Measurements from ENCODE around the gene ARHGAP15.

Gene ARHGAP15

DNA sequence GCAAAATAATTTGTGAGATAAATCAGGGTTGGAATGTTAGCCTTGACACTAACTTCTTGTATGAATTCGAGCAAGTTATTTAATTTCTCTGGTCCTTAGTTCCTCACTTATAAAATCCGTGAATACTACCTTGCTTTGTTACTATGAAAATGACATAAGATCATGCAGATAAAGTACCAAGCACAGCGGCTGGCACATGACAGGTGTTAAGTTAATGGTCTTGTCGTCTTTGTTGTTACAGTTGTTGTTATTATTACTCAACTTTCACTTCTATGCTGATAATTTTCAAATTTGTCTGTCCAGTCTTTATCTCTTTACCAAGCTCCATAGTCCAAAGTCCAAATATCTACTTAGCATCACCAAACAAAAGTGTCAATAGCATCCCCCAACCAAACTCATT is 482.1 kb downstream of the ARHGAP15 start:
- TF ChIP-seq SUZ12 (IDR thresholded peaks at IDR 0.05; ENCODE audit: extremely low read depth, insufficient read depth, insufficient read length) = no peak
- TF ChIP-seq ZNF274 (IDR thresholded peaks at IDR 0.05; ENCODE audit: low read depth, low read length) = no peak
- no peak for TF ChIP-seq YY1 (IDR thresholded peaks at IDR 0.05; ENCODE audit: insufficient read depth, insufficient read length)
- H3K27me3 ChIP-seq (ENCODE audit: insufficient read depth, insufficient read length) = no peaks in the 10 kb centered on the region
- no peak overlapping the region for H3K4me3 ChIP-seq (ENCODE audit: insufficient read length, low read depth)
- H3K9me3 ChIP-seq (ENCODE audit: insufficient read depth, low read length) = no peaks in the 10 kb centered on the region
- no peak overlapping the region for H3K9ac ChIP-seq (ENCODE audit: insufficient read length, low read depth)
- H3K4me1 ChIP-seq (ENCODE audit: insufficient read depth, insufficient read length) = no peaks in the 10 kb centered on the region
- no peaks in the 10 kb centered on the region for H3K36me3 ChIP-seq (ENCODE audit: insufficient read depth, insufficient read length, low read length)
- no peak for DNase-seq (ENCODE audit: low read depth, low spot score)

DNA sequence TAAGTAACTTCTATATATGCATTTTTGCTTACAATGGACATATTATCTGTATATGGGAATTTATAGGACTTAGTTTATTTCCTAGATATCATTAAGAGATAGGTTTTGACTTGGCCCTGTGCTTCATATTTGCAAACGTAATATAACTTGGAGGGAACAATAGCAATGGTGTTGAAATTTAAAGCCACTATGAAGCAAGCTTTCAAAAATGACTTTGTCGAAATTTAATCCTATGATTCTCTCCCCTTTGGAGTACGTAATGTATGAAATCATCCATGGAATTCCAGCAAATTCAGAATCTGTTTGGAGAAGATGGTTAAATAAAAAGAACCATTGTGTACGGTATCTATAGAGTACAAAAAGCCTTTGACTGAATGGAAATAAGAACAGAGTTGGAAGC is 486.3 kb downstream of the ARHGAP15 start:
- Histone ChIP-seq H3K9ac (ENCODE audit: insufficient read length, low read depth) (no peak overlapping the region), H3K4me3 (ENCODE audit: insufficient read length, low read depth) (no peak overlapping the region), H3K4me1 (ENCODE audit: insufficient read depth, insufficient read length) (no peaks in the 10 kb centered on the region), H3K36me3 (ENCODE audit: insufficient read depth, insufficient read length, low read length) (no peaks in the 10 kb centered on the region), H3K9me3 (ENCODE audit: insufficient read depth, low read length) (no peaks in the 10 kb centered on the region), H3K27me3 (ENCODE audit: insufficient read depth, insufficient read length) (no peaks in the 10 kb centered on the region)
- no peak for TF ChIP-seq SUZ12 (IDR thresholded peaks at IDR 0.05; ENCODE audit: extremely low read depth, insufficient read depth, insufficient read length)
- TF ChIP-seq ZNF274 (IDR thresholded peaks at IDR 0.05; ENCODE audit: low read depth, low read length) = no peak
- no peak for TF ChIP-seq YY1 (IDR thresholded peaks at IDR 0.05; ENCODE audit: insufficient read depth, insufficient read length)
- DNase-seq (ENCODE audit: low read depth, low spot score) = no peak

DNA sequence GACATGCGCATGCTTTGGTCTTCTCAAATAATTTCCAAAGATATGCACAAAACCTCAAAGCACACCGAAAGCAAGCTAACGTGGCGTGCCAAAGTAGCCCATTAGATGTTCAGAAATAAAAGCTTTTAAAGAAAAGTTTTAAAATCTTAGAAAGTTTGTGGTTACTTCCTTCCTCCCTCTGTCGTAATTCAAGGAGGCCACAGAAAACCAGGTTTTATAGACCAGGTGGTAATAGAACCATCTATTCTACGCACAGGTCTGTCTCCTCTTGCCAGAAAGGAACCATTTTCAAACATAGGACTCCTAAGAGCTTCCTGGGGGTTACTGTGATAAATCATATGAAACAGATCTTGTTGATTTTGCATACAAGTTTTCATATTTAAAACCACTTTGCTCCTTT is 487.2 kb downstream of the ARHGAP15 start:
- no peak for DNase-seq (ENCODE audit: low read depth, low spot score)
- Histone ChIP-seq H3K36me3 (ENCODE audit: insufficient read depth, insufficient read length, low read length) (no peaks in the 10 kb centered on the region), H3K4me1 (ENCODE audit: insufficient read depth, insufficient read length) (no peaks in the 10 kb centered on the region), H3K9ac (ENCODE audit: insufficient read length, low read depth) (no peak overlapping the region), H3K9me3 (ENCODE audit: insufficient read depth, low read length) (no peaks in the 10 kb centered on the region), H3K4me3 (ENCODE audit: insufficient read length, low read depth) (no peak overlapping the region), H3K27me3 (ENCODE audit: insufficient read depth, insufficient read length) (no peaks in the 10 kb centered on the region)
- TF ChIP-seq ZNF274 (IDR thresholded peaks at IDR 0.05; ENCODE audit: low read depth, low read length) (no peak), YY1 (IDR thresholded peaks at IDR 0.05; ENCODE audit: insufficient read depth, insufficient read length) (no peak)

DNA sequence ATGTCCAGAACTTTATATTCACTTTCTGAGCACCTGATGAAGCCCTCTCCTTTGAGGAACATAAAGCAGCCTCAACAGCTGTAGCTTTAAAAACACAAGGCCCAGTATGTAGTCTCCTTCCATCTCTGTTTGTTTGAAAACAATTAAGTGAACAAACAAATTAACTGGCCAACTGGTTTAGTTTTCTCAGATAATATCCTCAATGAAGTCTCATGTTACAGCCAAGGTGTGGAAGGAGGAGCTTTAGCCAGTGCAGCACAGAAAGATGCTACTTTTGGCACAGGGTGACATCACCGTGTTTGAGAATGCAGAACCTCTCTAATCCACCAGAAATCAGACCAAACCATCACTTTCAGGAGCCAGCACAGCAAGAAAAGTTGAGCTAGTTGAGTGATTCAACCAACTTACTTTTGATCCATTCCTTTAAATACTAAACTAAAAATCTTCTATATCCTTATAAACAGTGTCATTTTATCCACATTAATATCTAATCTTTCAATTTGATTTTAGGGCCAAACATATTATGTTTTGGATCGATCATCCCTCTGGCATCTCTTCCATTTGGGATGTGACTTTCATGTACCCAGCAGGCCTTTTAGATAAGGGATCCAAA is 488.7 kb downstream of the ARHGAP15 start:
- H3K36me3 ChIP-seq (ENCODE audit: insufficient read depth, insufficient read length, low read length) = no peaks in the 10 kb centered on the region
- no peaks in the 10 kb centered on the region for H3K4me1 ChIP-seq (ENCODE audit: insufficient read depth, insufficient read length)
- no peaks in the 10 kb centered on the region for H3K27me3 ChIP-seq (ENCODE audit: insufficient read depth, insufficient read length)
- no peak overlapping the region for H3K4me3 ChIP-seq (ENCODE audit: insufficient read length, low read depth)
- H3K9ac ChIP-seq (ENCODE audit: insufficient read length, low read depth) = no peak overlapping the region
- DNase-seq (ENCODE audit: low read depth, low spot score) = no peak
- H3K9me3 ChIP-seq (ENCODE audit: insufficient read depth, low read length) = no peaks in the 10 kb centered on the region
- TF ChIP-seq ZNF274 (IDR thresholded peaks at IDR 0.05; ENCODE audit: low read depth, low read length) (no peak), SUZ12 (IDR thresholded peaks at IDR 0.05; ENCODE audit: extremely low read depth, insufficient read depth, insufficient read length) (no peak), YY1 (IDR thresholded peaks at IDR 0.05; ENCODE audit: insufficient read depth, insufficient read length) (no peak)

- H3K36me3 ChIP-seq (ENCODE audit: insufficient read depth, insufficient read length, low read length) = no peaks in the 10 kb centered on the region
- H3K27me3 ChIP-seq (ENCODE audit: insufficient read depth, insufficient read length) = no peaks in the 10 kb centered on the region
- DNase-seq (ENCODE audit: low read depth, low spot score) = no peak
These were observed 492.9 kb downstream of the ARHGAP15 start for GRCh38 chr2:143622106-143622505.

GRCh38 chr2:143623231-143623908 is 494.2 kb downstream of the ARHGAP15 start:
- Histone ChIP-seq H3K4me3 (ENCODE audit: insufficient read length, low read depth) (no peak overlapping the region), H3K9me3 (ENCODE audit: insufficient read depth, low read length) (no peaks in the 10 kb centered on the region), H3K36me3 (ENCODE audit: insufficient read depth, insufficient read length, low read length) (no peaks in the 10 kb centered on the region), H3K27me3 (ENCODE audit: insufficient read depth, insufficient read length) (no peaks in the 10 kb centered on the region), H3K9ac (ENCODE audit: insufficient read length, low read depth) (no peak overlapping the region), H3K4me1 (ENCODE audit: insufficient read depth, insufficient read length) (no peaks in the 10 kb centered on the region)
- TF ChIP-seq ZNF274 (IDR thresholded peaks at IDR 0.05; ENCODE audit: low read depth, low read length) (no peak), YY1 (IDR thresholded peaks at IDR 0.05; ENCODE audit: insufficient read depth, insufficient read length) (no peak), SUZ12 (IDR thresholded peaks at IDR 0.05; ENCODE audit: extremely low read depth, insufficient read depth, insufficient read length) (no peak)
- no peak for DNase-seq (ENCODE audit: low read depth, low spot score)

More at GRCh38 chr2:143622106-143622505, 492.9 kb downstream of the ARHGAP15 start:
- Histone ChIP-seq H3K4me3 (ENCODE audit: insufficient read length, low read depth) (no peak overlapping the region), H3K4me1 (ENCODE audit: insufficient read depth, insufficient read length) (no peaks in the 10 kb centered on the region), H3K9me3 (ENCODE audit: insufficient read depth, low read length) (no peaks in the 10 kb centered on the region), H3K9ac (ENCODE audit: insufficient read length, low read depth) (no peak overlapping the region)
- no peak for TF ChIP-seq YY1 (IDR thresholded peaks at IDR 0.05; ENCODE audit: insufficient read depth, insufficient read length)
- no peak for TF ChIP-seq SUZ12 (IDR thresholded peaks at IDR 0.05; ENCODE audit: extremely low read depth, insufficient read depth, insufficient read length)
- no peak for TF ChIP-seq ZNF274 (IDR thresholded peaks at IDR 0.05; ENCODE audit: low read depth, low read length)

DNA sequence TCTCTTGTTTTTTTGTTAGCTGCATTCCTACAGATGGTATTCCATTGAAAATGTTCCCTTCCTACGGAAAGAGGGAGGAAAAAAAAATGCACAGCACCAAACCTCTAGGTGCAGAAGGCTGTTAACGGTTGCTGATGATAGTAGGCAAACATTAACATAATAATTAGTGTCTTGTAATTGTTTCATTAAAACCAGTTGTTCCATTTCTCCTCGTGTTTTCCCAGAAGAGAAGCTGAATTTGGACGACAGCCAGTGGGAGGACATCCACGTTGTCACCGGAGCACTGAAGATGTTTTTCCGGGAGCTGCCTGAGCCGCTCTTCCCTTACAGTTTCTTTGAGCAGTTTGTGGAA is 494.7 kb downstream of the ARHGAP15 start:
- H3K36me3 ChIP-seq (ENCODE audit: insufficient read depth, insufficient read length, low read length) = no peaks in the 10 kb centered on the region
- H3K4me1 ChIP-seq (ENCODE audit: insufficient read depth, insufficient read length) = no peaks in the 10 kb centered on the region
- TF ChIP-seq ZNF274 (IDR thresholded peaks at IDR 0.05; ENCODE audit: low read depth, low read length) = no peak
- TF ChIP-seq SUZ12 (IDR thresholded peaks at IDR 0.05; ENCODE audit: extremely low read depth, insufficient read depth, insufficient read length) = no peak
- TF ChIP-seq YY1 (IDR thresholded peaks at IDR 0.05; ENCODE audit: insufficient read depth, insufficient read length) = no peak
- no peak overlapping the region for H3K9ac ChIP-seq (ENCODE audit: insufficient read length, low read depth)
- no peaks in the 10 kb centered on the region for H3K9me3 ChIP-seq (ENCODE audit: insufficient read depth, low read length)
- no peaks in the 10 kb centered on the region for H3K27me3 ChIP-seq (ENCODE audit: insufficient read depth, insufficient read length)
- DNase-seq (ENCODE audit: low read depth, low spot score) = no peak
- H3K4me3 ChIP-seq (ENCODE audit: insufficient read length, low read depth) = no peak overlapping the region

Measured in NT2/D1 (cell line).